GM06990 (cell line): ENCODE data around the gene ATG4B.

Experiments used
- DNase-seq: peaks from one replicate; pipeline ENCODE4 v3.0.0-alpha.2; 2011; ENCODE audit not compliant: insufficient read length; ENCODE audit errors: extremely low read depth
- H3K27me3 ChIP-seq: replicated peaks from 2 replicates; pipeline ENCODE4 v1.6.0; 2011; ENCODE audit warnings: low read length; ENCODE audit not compliant: control insufficient read depth, insufficient read depth
- H3K36me3 ChIP-seq: 2 replicates; pipeline ENCODE4 v1.5.1; 2011; ENCODE audit warnings: low read length; ENCODE audit not compliant: control insufficient read depth, insufficient read depth
- H3K4me3 ChIP-seq: replicated peaks from 2 replicates; pipeline ENCODE4 v1.5.1; 2011; ENCODE audit warnings: low read depth, mild to moderate bottlenecking, control low read depth, low read length
- CTCF ChIP-seq: IDR thresholded peaks from 2 replicates; pipeline ENCODE4 v1.5.1; 2011; ENCODE audit warnings: low read length, control low read depth, mild to moderate bottlenecking, inconsistent platforms; ENCODE audit not compliant: insufficient read depth, poor library complexity, severe bottlenecking

ATG4B gene

GRCh38 chr2:241719093-241719492 is 81.6 kb downstream of the ATG4B start:
- DNase-seq: no peak
- H3K36me3 ChIP-seq: peaks cover 23% of the 10 kb centered on the region
- no peak for TF ChIP-seq CTCF
- H3K4me3 ChIP-seq: no peak overlapping the region
- H3K27me3 ChIP-seq: no peaks in the 10 kb centered on the region

GRCh38 chr2:241720099-241720498 is 82.6 kb downstream of the ATG4B start:
- H3K4me3 ChIP-seq: no peak overlapping the region
- H3K36me3 ChIP-seq: peaks cover 25% of the 10 kb centered on the region
- no peak for TF ChIP-seq CTCF
- H3K27me3 ChIP-seq: no peaks in the 10 kb centered on the region
- DNase-seq: no peak

- TF ChIP-seq CTCF: no peak
- DNase-seq: no peak
- Histone ChIP-seq H3K4me3 (no peak overlapping the region), H3K27me3 (no peaks in the 10 kb centered on the region), H3K36me3 (peaks cover 25% of the 10 kb centered on the region)
Observed at GRCh38 chr2:241720560-241720959, 83.1 kb downstream of the ATG4B start.

GRCh38 chr2:241721852-241722251 is 84.4 kb downstream of the ATG4B start:
- TF ChIP-seq CTCF: no peak
- Histone ChIP-seq H3K4me3 (no peak overlapping the region), H3K36me3 (peaks cover 25% of the 10 kb centered on the region), H3K27me3 (no peaks in the 10 kb centered on the region)
- DNase-seq: no peak

- Histone ChIP-seq H3K4me3 (no peak overlapping the region), H3K27me3 (no peaks in the 10 kb centered on the region), H3K36me3 (peaks cover 25% of the 10 kb centered on the region)
- no peak for DNase-seq
- TF ChIP-seq CTCF: no peak
Observed at GRCh38 chr2:241722896-241723454, 85.5 kb downstream of the ATG4B start.
